Measurements from ENCODE around the gene PRPF4. TPM values are rescaled to one million over a fixed set of nuclear protein-coding genes. Genes with fewer than 3 reads are reported as not detected.

Gene PRPF4
- total RNA-seq, 1 experiment from 2014 or later: 38.6 TPM

DNA sequence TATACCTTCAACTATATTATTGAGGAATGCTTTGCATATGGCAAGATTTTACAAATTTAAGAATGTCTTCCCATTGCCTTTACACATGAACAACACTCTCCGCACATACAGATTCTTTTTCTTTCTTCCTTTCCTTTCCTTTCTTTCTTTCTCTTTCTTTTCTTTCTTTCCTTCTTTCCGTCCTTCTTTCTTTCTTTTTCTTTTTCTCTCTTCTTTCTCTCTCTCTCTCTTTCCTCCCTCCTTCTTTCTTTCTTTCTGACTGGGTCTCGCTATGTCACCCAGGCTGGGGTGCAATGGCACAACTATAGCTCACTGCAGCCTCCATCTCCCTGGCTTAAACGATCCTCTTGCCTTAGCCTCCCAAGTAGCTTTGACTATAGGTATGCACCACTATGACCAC lies 50.8 kb downstream of the PRPF4 start:
- BruUV-seq (replicated peaks): no TSS peak
- ChIA-PET POLR2A (no interaction called here), CTCF (no interaction called here)
- H3K36me3 Mint-ChIP-seq (ENCODE audit: insufficient read depth, unreplicated experiment): no peaks in the 10 kb centered on the region
- H3K4me1 ChIP-seq: no peaks in the 10 kb centered on the region
- no peaks in the 10 kb centered on the region for H3K4me1 Mint-ChIP-seq (ENCODE audit: low read depth, unreplicated experiment)
- no peaks in the 10 kb centered on the region for H3K9me3 Mint-ChIP-seq (ENCODE audit: unreplicated experiment)
- H3K27ac Mint-ChIP-seq (ENCODE audit: unreplicated experiment): no peak overlapping the region
- no peaks in the 10 kb centered on the region for H3K27me3 Mint-ChIP-seq (ENCODE audit: insufficient read depth, unreplicated experiment)
- H3K4me3 Mint-ChIP-seq (ENCODE audit: unreplicated experiment): no peak overlapping the region
- no peaks in the 10 kb centered on the region for H3K27me3 ChIP-seq (replicated peaks; ENCODE audit: control insufficient read depth, insufficient read depth, low read length)
- DNase-seq: no peak
- no peak overlapping the region for H3K4me3 ChIP-seq (ENCODE audit: low read depth, low read length)
- TF ChIP-seq, protein P1, sequence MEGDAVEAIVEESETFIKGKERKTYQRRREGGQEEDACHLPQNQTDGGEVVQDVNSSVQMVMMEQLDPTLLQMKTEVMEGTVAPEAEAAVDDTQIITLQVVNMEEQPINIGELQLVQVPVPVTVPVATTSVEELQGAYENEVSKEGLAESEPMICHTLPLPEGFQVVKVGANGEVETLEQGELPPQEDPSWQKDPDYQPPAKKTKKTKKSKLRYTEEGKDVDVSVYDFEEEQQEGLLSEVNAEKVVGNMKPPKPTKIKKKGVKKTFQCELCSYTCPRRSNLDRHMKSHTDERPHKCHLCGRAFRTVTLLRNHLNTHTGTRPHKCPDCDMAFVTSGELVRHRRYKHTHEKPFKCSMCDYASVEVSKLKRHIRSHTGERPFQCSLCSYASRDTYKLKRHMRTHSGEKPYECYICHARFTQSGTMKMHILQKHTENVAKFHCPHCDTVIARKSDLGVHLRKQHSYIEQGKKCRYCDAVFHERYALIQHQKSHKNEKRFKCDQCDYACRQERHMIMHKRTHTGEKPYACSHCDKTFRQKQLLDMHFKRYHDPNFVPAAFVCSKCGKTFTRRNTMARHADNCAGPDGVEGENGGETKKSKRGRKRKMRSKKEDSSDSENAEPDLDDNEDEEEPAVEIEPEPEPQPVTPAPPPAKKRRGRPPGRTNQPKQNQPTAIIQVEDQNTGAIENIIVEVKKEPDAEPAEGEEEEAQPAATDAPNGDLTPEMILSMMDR (IDR thresholded peaks at IDR 0.05; ENCODE audit: insufficient read depth in 1 of 2, low read depth in 1 of 2, low read length in 1 of 2, severe bottlenecking in 1 of 2, unreplicated experiment in 1 of 2): no peak
- no peaks in the 10 kb centered on the region for H3K36me3 ChIP-seq (ENCODE audit: control insufficient read depth, insufficient read depth, low read length)
- no peaks in the 10 kb centered on the region for H3K9me3 ChIP-seq
- intact Hi-C loops (cut with micrococcal nuclease; ENCODE audit: unreplicated experiment): no loop called here

DNA sequence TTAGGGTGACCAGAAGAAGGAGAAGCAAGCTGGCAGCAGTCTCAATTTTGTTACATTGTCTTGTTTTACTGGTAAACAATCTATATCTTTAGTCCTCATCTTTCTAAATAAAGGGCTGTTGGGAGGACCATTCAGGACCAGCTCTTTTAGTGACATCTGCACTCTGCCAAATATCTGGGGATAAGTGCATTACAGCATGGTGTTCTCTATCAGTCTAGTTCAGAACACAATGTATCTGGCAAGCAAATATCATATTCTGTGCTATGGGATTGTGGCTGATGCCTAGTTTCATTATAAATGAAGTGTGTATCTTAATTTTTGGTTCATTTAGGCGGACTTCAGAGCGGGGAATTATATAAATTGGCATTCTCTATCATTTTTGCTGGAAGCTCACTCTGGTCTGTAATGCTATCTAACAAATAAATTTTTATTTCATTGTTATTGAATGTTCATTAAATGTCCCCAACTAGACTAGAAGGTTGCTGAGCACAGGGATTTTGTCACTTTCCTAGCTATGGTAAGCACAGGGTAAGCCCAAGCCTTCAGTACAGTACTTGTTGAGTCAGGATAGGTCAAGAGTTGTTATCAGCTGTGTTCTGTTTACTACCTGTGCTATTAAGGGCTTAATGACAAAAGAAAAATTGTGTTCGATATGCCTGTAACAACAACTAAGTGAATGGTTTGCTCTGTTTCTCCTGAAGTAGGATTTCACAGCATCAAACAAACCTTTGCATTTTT lies 52.8 kb downstream of the PRPF4 start:
- H3K9me3 Mint-ChIP-seq (ENCODE audit: unreplicated experiment): no peaks in the 10 kb centered on the region
- POLR2A ChIA-PET: no interaction called here
- H3K4me1 Mint-ChIP-seq (ENCODE audit: low read depth, unreplicated experiment): no peaks in the 10 kb centered on the region
- H3K36me3 ChIP-seq (ENCODE audit: control insufficient read depth, insufficient read depth, low read length): no peaks in the 10 kb centered on the region
- CTCF ChIA-PET: interaction anchor here (1.0 kb wide), 1 partner anchor 12 kb away, joined by 3 read pairs; the partner anchor contains the start of gene WDR31
- H3K27ac Mint-ChIP-seq (ENCODE audit: unreplicated experiment): no peak overlapping the region
- H3K9me3 ChIP-seq: no peaks in the 10 kb centered on the region
- intact Hi-C loops (cut with micrococcal nuclease; ENCODE audit: unreplicated experiment): no loop called here
- no peak overlapping the region for H3K4me3 Mint-ChIP-seq (ENCODE audit: unreplicated experiment)
- H3K36me3 Mint-ChIP-seq (ENCODE audit: insufficient read depth, unreplicated experiment): no peaks in the 10 kb centered on the region
- no peaks in the 10 kb centered on the region for H3K27me3 Mint-ChIP-seq (ENCODE audit: insufficient read depth, unreplicated experiment)
- DNase-seq: no peak
- H3K27me3 ChIP-seq (replicated peaks; ENCODE audit: control insufficient read depth, insufficient read depth, low read length): no peaks in the 10 kb centered on the region
- TF ChIP-seq, protein P1 (IDR thresholded peaks at IDR 0.05; ENCODE audit: insufficient read depth in 1 of 2, low read depth in 1 of 2, low read length in 1 of 2, severe bottlenecking in 1 of 2, unreplicated experiment in 1 of 2): no peak
- H3K4me1 ChIP-seq: no peaks in the 10 kb centered on the region
- H3K4me3 ChIP-seq (ENCODE audit: low read depth, low read length): no peak overlapping the region
- BruUV-seq (replicated peaks): no TSS peak

DNA sequence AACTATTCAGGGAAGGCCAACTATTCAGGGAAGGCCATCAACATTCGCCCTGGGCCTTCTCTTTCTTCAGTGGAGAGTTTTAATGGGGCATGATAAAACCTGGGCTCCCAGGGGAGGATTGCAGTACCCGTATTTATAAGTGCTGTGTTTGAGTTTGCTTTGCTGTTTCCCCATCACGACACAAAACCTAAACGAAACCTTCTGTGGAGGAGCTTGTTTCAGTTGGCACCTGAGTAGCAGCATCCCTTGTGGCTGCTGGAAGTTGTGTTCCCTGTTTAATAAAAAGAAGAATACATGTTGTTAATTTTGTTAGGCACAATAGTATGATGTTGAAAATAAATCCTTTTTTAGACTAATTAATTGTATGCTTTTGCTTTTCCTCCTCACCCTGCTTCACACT lies 56.3 kb downstream of the PRPF4 start:
- CTCF ChIA-PET: no interaction called here
- H3K4me3 Mint-ChIP-seq (ENCODE audit: unreplicated experiment): no peak overlapping the region
- Histone ChIP-seq H3K9me3 (no peaks in the 10 kb centered on the region), H3K36me3 (ENCODE audit: control insufficient read depth, insufficient read depth, low read length) (no peaks in the 10 kb centered on the region), H3K4me1 (no peaks in the 10 kb centered on the region), H3K4me3 (ENCODE audit: low read depth, low read length) (no peak overlapping the region), H3K27me3 (replicated peaks; ENCODE audit: control insufficient read depth, insufficient read depth, low read length) (no peaks in the 10 kb centered on the region)
- no peaks in the 10 kb centered on the region for H3K9me3 Mint-ChIP-seq (ENCODE audit: unreplicated experiment)
- intact Hi-C loops (cut with micrococcal nuclease; ENCODE audit: unreplicated experiment): no loop called here
- TF ChIP-seq, protein P1 (IDR thresholded peaks at IDR 0.05; ENCODE audit: insufficient read depth in 1 of 2, low read depth in 1 of 2, low read length in 1 of 2, severe bottlenecking in 1 of 2, unreplicated experiment in 1 of 2): no peak
- POLR2A ChIA-PET: no interaction called here
- BruUV-seq (replicated peaks): no TSS peak
- no peaks in the 10 kb centered on the region for H3K27me3 Mint-ChIP-seq (ENCODE audit: insufficient read depth, unreplicated experiment)
- H3K4me1 Mint-ChIP-seq (ENCODE audit: low read depth, unreplicated experiment): no peaks in the 10 kb centered on the region
- DNase-seq: no peak
- H3K36me3 Mint-ChIP-seq (ENCODE audit: insufficient read depth, unreplicated experiment): no peaks in the 10 kb centered on the region
- H3K27ac Mint-ChIP-seq (ENCODE audit: unreplicated experiment): no peak overlapping the region

All from Caco-2 (cell line).